ENCODE measurements around the gene LYZL1.
"Not testable (repeated sequence)": the region's sequence is repeated elsewhere in the genome, so short reads cannot be mapped to it uniquely, and the experiment has no call there.

LYZL1 gene

GRCh38 chr10:29288906-29289305 is at the start of gene LYZL1:
Gene LYZL1 (plus strand): TSS chr10:29289070. CDS start chr10:29291868, 2,798 bp downstream.
- not testable (repeated sequence) for DNase-seq

- DNase-seq, result peak; percentile 19
Measured at GRCh38 chr10:29239569-29240472, 49.0 kb upstream of the LYZL1 start.

DNA sequence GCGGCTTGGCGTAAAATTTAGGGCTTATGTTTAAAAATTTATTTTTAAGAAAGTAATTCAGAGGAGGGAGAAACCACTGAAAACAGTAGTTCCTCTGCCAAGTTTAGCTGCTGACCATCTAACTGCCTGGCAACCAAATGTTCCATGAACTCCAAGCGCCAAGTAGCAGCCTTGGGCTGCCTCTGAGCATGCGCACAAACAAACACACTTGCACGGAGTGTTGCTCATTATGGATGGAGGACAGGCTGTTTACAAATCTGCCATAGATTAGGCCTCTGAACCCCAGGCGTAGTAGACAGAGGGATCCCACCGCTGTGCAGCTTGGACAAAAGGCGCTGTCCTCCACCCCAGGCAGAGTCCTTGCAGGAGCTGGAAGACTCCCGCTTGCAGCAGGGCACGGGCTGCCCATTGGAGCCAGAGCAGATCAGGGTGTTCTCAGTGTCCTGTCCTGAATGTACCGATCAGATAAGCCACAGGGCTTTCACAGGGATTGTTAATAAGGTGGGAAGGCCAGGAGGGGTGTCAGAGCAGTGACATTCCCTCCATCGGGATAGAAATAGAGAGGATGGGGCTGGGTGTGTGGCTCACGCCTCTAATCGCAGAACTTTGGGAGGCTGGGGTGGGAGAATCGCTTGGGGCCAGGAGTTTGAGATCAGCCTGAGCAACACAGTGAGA is 47.7 kb upstream of the LYZL1 start:
- no peak for DNase-seq

DNA sequence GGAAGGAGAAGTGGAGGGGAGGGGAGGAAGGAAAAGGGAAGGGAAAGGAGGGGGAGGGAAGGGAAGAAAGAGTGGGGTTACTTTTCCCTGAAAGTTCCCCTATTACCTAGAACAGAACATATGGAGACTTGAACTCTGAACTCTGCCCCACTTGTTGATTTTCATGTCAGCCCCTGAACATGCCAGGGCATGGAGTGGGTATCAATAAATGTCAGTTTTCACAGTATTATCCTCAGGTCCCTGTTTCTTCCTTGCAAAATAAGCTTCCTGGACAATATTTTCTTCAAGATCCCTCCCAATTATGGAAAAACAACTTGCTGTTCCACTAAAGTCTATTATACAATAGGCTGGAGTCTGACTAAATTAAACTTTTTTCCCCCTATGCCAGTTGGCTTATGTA is 46.9 kb upstream of the LYZL1 start:
- no peak for DNase-seq

DNA sequence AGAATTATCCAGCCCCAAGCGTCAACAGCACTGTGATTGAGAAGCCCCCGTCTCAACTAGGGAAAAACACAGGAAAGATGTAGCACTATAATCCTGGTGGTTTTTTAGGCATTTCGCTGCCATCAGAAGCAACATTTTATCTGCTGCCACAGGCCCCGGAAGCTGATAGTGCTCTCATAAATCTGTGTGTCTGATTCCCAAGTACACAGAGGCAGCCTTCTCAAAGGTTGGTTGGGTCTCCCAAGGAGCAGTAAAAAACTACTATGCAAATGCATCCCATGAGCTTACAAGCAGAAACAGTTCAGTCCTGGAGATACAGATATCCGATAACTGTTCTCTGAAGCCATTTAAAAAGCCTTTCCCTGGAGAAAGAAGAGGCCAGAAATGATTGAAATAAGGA is 45.8 kb upstream of the LYZL1 start:
- no peak for DNase-seq

DNA sequence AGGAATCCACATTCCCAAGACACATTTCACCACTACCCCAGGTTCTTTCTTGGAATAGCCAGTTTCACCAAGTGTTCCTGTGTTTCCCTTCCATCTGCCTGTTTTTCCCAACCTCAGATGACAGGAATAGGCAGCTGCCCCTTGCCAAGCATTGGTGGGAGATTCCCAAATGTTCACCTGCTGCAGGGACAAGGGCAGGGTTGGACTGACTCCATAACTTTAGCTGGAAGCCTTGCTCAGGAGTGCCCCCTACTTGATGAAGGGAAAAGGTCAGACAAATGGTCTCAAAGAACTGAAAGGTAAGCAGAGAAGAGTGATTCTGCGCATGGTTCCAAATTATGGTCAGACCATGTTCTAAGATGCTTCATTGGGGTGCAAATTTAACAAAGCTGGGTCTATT is 45.1 kb upstream of the LYZL1 start:
- DNase-seq, result no peak

- DNase-seq, result no peak
Measured at GRCh38 chr10:29244978-29245377, 43.9 kb upstream of the LYZL1 start.

GRCh38 chr10:29245476-29245875 is 43.4 kb upstream of the LYZL1 start:
- DNase-seq, result no peak

DNA sequence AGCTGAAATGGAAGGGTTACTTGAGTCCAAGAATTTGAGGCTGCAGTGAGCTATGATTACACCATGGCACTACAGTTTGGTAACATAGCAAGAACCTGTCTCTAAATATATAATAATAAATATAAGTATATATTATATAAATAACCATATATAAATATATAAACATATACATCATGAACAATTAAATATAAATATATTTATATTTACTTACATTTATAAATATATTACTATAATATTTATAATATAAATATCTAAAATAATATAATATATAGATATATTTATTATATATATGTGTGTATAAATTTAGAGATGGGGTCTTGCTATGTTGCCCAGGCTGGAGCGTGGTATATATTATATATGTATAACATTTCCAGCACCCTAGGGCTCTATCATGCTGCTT is 42.4 kb upstream of the LYZL1 start:
- no peak for DNase-seq

GRCh38 chr10:29248158-29248557 is 40.7 kb upstream of the LYZL1 start:
- DNase-seq, result no peak

DNA sequence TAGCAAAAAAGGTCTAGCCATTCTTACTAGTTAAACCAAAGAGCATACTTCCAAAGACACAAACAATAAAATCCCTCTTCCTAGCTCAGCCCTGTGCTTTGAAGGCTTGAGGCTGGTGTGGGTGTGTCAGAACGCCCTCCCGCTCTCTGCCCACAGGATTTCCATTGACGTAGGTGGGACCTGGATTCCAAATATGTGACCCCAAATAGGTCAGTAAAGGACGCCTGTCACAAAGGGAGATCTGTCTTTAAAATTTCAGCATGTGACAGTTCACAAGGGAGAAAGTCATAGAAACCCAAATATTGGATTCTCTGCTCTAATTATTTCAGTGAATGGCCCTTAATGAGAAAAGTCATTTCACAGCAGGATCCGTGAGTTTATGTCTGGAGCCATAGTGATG is 39.9 kb upstream of the LYZL1 start:
- DNase-seq, result no peak

GRCh38 chr10:29250066-29250465 is 38.8 kb upstream of the LYZL1 start:
- no peak for DNase-seq

DNA sequence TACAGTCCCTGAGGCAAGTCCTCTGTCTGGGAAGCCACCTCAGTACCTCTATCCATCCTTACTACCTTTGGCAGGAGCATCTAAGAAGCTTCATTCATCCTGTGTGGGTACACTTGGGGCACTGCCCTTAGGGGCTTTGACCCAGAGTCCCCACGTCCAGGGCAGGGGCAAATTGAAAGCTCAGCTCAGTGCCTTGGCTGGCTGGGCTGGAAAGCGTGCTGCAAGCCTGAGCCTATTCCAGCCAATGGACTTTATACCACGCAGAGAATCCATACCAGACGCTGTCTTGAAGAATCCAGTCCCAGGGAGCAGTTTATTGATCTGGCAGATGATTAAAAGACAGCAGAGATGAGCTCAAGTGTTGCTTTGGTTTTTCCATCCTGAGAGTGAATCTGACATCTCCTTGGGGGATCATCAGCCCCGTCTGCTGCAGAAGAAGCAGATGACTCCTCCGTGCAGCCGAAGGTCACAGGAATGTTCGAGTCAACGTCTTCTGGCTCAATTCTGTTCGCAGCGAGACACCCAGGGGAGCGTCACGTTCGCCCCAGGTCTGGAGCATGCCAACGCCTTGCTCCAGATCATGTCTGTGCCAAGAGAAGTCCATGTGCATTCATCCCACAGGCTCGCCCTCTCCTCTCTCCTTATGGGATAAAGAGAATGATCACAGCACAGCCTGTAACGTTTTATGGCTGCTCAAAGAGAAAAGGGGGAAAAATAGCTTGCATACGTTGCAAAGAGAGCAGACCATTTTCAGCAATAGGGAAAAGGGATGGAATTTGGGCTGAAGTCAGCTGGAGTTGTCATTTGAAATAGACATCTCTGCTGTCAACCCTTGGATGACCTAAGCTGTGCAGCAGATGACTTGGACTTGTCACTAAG is 35.8 kb upstream of the LYZL1 start:
- DNase-seq, result no peak

DNA sequence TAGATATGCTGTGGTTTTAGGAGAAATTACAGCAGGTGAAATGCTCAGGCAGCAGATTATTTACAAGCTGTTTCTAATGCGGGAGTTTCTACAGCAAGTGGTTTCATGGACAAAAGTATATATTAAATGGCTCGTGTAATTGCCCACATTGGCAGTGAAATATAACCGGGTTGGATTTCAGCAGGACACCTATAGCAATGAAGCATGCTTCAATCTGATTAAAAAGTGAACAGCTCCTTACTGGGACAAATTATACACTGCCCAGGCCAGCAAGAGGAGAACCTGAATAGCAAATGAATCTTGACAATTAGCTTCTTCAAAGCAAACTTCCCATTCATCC is 35.2 kb upstream of the LYZL1 start:
- DNase-seq, result no peak

GRCh38 chr10:29254123-29255046 is 34.5 kb upstream of the LYZL1 start:
- DNase-seq, result no peak

GRCh38 chr10:29255104-29255503 is 33.8 kb upstream of the LYZL1 start:
- DNase-seq, result no peak

- no peak for DNase-seq
Measured at GRCh38 chr10:29256019-29256418, 32.9 kb upstream of the LYZL1 start.

- DNase-seq, result no peak
Measured at GRCh38 chr10:29256586-29256985, 32.3 kb upstream of the LYZL1 start.

GRCh38 chr10:29257106-29257783 is 31.6 kb upstream of the LYZL1 start:
- DNase-seq, result no peak

DNA sequence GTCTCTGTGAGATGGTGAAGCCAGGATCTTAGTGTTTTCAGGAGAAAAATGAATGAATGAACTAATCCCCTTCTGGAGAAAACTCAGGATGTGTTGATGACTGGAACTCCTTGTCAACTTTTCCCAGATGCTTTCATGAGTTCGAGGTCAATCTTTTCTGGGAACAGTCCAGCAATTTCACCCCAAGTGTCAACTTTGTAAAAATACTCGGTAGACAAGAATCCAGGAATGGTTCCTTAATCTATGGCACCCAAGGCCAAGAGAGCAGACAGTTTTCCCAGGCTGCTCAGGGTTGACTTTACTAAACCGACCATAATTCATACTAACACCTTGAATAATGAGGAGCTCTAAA is 31.1 kb upstream of the LYZL1 start:
- no peak for DNase-seq

- no peak for DNase-seq
Measured at GRCh38 chr10:29259498-29259897, 29.4 kb upstream of the LYZL1 start.

DNA sequence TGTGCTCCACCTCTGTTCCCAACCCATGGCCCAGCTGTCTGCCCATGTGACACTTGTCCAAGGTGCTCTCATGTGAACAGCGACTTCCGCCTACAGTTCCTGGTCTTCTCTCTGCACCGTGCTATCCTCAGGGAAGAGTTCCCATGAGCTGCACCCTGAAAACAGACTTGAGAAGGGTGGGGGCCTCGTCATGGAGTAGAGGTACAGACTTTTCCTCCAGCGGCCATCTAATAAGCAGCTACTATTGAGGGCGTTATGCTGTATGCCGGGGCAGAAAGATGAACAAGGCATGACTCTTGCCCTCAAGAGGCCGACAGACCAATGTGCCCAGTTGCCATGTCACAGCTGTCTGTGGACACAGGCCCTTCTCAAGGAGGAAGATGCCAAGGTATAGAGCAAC is 25.4 kb upstream of the LYZL1 start:
- no peak for DNase-seq
